Activated CD4-positive, alpha-beta memory T cell treated with anti-CD3 and anti-CD28 coated beads, Interleukin-2, amount 10 ng/mL, durations not matched to agents 7 days and 5 days (primary cell): ENCODE results near the gene MXI1. TPM values are rescaled to one million over a fixed set of nuclear protein-coding genes. Genes with fewer than 3 reads are reported as not detected.

Experiments
- CTCF ChIA-PET: fragments of 350-600 bp; sonication (Branson Sonifier 250); formaldehyde crosslinking; loops from one replicate; lab custom pipeline; 2021; ENCODE audit warnings: antibody characterized with exemption, inconsistent platforms; lab: Charles Lee
- POLR2A ChIA-PET: fragments of 350-600 bp; sonication (Branson Sonifier 250); formaldehyde crosslinking; loops from one replicate; lab custom pipeline; 2021; ENCODE audit warnings: antibody characterized with exemption; lab: Charles Lee
- DNase-seq: peaks from one replicate; pipeline ENCODE4 v3.0.0-alpha.2; 2020
- H3K27ac Mint-ChIP-seq: one replicate; pipeline ENCODE4 v1.8.0; 2021; ENCODE audit warnings: mild to moderate bottlenecking, mixed read lengths
- H3K27me3 Mint-ChIP-seq: one replicate; pipeline ENCODE4 v1.8.0; 2021; ENCODE audit warnings: mixed read lengths
- H3K36me3 Mint-ChIP-seq: one replicate; pipeline ENCODE4 v1.8.0; 2021; ENCODE audit warnings: low read depth, mixed read lengths
- H3K4me1 Mint-ChIP-seq: one replicate; pipeline ENCODE4 v1.8.0; 2021; ENCODE audit warnings: mixed read lengths
- H3K4me3 Mint-ChIP-seq: one replicate; pipeline ENCODE4 v1.8.0; 2021; ENCODE audit warnings: mild to moderate bottlenecking, mixed read lengths
- H3K9me3 Mint-ChIP-seq: one replicate; pipeline ENCODE4 v1.8.0; 2021; ENCODE audit warnings: mixed read lengths
- total RNA-seq, 2 experiments: library from RNA; stranded (reverse); gene quantifications; one replicate each; pipeline ENCODE4 v1.2.3, GENCODE V29; 2021

Gene MXI1
- total RNA-seq, 2 experiments from 2014 or later = 74.2 to 75.4 TPM

DNA sequence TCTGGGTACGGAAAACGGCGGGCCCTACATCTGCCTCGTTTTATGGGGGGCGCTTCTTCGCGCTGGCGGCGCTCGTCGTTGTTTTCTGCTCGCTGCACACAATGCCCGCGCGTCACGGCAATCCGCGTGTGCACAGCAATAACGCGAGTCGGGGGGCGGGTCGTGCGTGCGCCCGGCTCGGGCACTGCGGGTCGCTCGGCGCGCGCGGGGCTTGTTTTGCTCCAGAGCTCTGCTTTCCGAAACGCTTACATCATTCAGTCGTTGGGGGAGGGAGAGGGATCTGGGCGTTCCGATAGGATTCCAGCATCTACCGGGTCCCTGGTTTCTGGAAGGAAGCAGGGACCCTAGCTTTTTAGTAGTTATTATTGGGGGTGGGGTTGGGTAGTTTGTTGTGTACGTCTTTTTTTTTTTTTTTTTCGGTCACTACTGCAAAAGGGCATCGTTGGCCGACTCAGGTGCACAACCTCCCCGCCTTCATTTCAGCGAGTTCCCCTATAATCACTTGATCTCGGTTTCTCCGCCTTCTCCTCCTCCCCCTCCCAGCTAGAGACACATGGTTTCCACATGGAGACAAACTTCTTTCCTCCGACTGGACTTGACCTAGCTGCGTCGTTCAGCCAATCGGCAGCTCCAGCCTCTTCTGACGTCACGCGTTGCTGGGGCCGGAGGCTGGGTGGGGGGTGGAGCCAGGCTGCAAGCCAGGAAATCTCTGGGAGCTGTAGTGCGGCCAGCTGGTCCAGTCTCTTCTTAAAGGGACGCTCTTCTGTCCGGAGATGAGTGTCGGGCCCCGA is 3.5 kb downstream of the MXI1 start:
- ChIA-PET CTCF (interaction anchor here (0.7 to 10.9 kb wide), 13 partner anchors 8 to 359 kb away, joined by 3 to 179 read pairs (median 6); no protein-coding TSS in a partner anchor), POLR2A (interaction anchor here (0.6 to 10.0 kb wide), 20 partner anchors 11 to 293 kb away, joined by 3 to 222 read pairs (median 7); partner anchors contain the start of genes SMNDC1 and XPNPEP1)
- no peaks in the 10 kb centered on the region for H3K9me3 Mint-ChIP-seq
- H3K27me3 Mint-ChIP-seq = peaks cover 6% of the 10 kb centered on the region
- peaks cover 57% of the 10 kb centered on the region for H3K4me1 Mint-ChIP-seq
- DNase-seq = peak; percentile 94
- peak overlapping the region; percentile 87 for H3K4me3 Mint-ChIP-seq
- peak overlapping the region; percentile 95 for H3K27ac Mint-ChIP-seq
- H3K36me3 Mint-ChIP-seq = peaks cover 28% of the 10 kb centered on the region

GRCh38 chr10:110211465-110211843 is 4.0 kb downstream of the MXI1 start:
- no peak for DNase-seq
- peak overlapping the region; percentile 87 for H3K4me3 Mint-ChIP-seq
- peaks cover 58% of the 10 kb centered on the region for H3K4me1 Mint-ChIP-seq
- H3K36me3 Mint-ChIP-seq = peaks cover 32% of the 10 kb centered on the region
- CTCF ChIA-PET = interaction anchor here (0.7 to 10.9 kb wide), 14 partner anchors 9 to 359 kb away, joined by 3 to 179 read pairs (median 6); no protein-coding TSS in a partner anchor
- POLR2A ChIA-PET = interaction anchor here (0.8 to 10.0 kb wide), 18 partner anchors 11 to 292 kb away, joined by 3 to 222 read pairs (median 6); partner anchors contain the start of genes ADD3 and XPNPEP1
- peaks cover 3% of the 10 kb centered on the region for H3K27me3 Mint-ChIP-seq
- no peaks in the 10 kb centered on the region for H3K9me3 Mint-ChIP-seq
- peak overlapping the region; percentile 95 for H3K27ac Mint-ChIP-seq

DNA sequence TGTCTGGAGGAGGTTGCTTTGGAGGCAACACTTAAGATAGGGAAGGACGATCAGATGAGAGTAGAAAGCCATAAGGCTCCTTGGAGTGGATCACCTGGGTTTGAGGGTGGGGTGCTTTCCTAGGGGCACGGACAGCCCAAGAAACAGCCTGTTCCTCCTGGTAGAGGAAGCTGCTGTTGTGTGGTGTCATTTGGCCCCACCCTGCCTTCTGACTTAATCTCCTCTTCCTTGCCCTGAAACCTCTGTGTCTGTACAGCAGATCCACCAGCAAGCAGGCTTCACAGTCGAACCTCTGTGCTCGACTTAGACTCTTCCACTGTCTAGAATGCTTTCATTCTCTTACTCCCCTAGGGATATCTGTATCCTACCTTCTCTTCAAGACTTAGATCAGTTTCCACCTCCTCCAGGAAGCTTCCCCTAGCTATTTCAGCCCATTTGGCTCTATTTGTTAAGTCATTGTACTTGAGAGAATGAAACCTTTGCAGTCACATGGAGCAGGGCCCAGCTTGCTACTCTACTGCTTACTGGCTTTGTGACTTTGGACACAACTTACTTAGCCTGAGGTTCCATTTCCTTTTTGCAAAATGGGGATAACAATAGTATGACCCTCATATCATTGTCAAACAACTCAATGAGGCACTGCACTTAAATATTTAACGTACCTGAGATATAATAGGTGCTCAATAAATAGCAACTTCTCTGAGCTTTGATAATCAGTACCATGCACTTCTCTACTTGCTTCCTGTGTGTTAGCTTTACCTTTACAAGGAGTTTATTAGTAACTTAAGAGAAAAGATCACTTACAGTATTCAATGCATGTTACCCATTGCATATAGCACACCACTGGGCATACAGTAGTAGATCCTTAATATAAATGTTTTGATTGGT is 5.0 kb downstream of the MXI1 start:
- peak overlapping the region; percentile 95 for H3K27ac Mint-ChIP-seq
- H3K27me3 Mint-ChIP-seq = no peaks in the 10 kb centered on the region
- ChIA-PET CTCF (interaction anchor here (1.2 to 10.9 kb wide), 7 partner anchors 9 to 328 kb away, joined by 3 to 179 read pairs (median 4); no protein-coding TSS in a partner anchor), POLR2A (interaction anchor here (0.8 to 10.0 kb wide), 17 partner anchors 10 to 706 kb away, joined by 3 to 222 read pairs (median 7); partner anchors contain the start of genes ADD3 and BBIP1)
- peak; percentile 75 for DNase-seq
- peaks cover 35% of the 10 kb centered on the region for H3K36me3 Mint-ChIP-seq
- no peaks in the 10 kb centered on the region for H3K9me3 Mint-ChIP-seq
- H3K4me3 Mint-ChIP-seq = peak overlapping the region; percentile 87
- peaks cover 54% of the 10 kb centered on the region for H3K4me1 Mint-ChIP-seq

DNA sequence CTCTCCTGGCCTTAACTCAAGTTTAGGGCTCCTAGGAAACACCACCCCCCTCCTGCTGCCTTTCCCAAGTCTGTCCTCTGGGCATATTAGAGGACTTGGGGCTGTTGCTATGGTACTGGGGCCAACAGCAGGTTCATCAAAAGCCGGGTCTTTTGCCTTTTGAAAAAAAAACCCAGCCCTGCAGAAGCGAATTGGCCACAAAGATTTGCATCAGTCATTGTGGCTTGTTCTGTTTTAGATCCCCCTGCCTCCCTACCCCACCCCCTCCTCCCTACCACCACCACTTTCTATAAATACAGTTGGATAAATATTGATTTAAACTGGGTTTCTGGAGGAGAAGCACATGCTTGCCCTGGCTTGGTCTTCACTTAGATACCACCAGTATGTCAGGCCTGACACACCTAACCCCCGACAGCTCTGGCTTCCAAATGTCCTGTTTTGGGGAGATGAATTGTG is 7.0 kb downstream of the MXI1 start:
- DNase-seq = no peak
- CTCF ChIA-PET = interaction anchor here (1.2 to 10.9 kb wide), 3 partner anchors 7 to 330 kb away, joined by 4 to 179 read pairs (median 6); no protein-coding TSS in a partner anchor

GRCh38 chr10:110215286-110216170 is 8.1 kb downstream of the MXI1 start:
- Mint-ChIP-seq H3K36me3 (peaks cover 31% of the 10 kb centered on the region), H3K4me3 (no peak overlapping the region), H3K9me3 (no peaks in the 10 kb centered on the region), H3K27me3 (no peaks in the 10 kb centered on the region), H3K4me1 (peaks cover 76% of the 10 kb centered on the region), H3K27ac (no peak overlapping the region)
- ChIA-PET POLR2A (interaction anchor here (0.7 to 1.0 kb wide), 3 partner anchors 10 to 75 kb away, joined by 3 to 4 read pairs (median 3); no protein-coding TSS in a partner anchor), CTCF (interaction anchor here (0.6 to 10.9 kb wide), 3 partner anchors 6 to 70 kb away, joined by 3 to 179 read pairs (median 3); no protein-coding TSS in a partner anchor)
- no peak for DNase-seq

More for the DNA sequence above, 7.0 kb downstream of the MXI1 start:
- peaks cover 67% of the 10 kb centered on the region for H3K4me1 Mint-ChIP-seq
- POLR2A ChIA-PET = interaction anchor here (0.7 to 10.0 kb wide), 3 partner anchors 8 to 57 kb away, joined by 3 to 222 read pairs (median 14); no protein-coding TSS in a partner anchor
- no peak overlapping the region for H3K27ac Mint-ChIP-seq
- no peaks in the 10 kb centered on the region for H3K9me3 Mint-ChIP-seq
- H3K4me3 Mint-ChIP-seq = no peak overlapping the region
- H3K36me3 Mint-ChIP-seq = peaks cover 35% of the 10 kb centered on the region
- H3K27me3 Mint-ChIP-seq = no peaks in the 10 kb centered on the region

DNA sequence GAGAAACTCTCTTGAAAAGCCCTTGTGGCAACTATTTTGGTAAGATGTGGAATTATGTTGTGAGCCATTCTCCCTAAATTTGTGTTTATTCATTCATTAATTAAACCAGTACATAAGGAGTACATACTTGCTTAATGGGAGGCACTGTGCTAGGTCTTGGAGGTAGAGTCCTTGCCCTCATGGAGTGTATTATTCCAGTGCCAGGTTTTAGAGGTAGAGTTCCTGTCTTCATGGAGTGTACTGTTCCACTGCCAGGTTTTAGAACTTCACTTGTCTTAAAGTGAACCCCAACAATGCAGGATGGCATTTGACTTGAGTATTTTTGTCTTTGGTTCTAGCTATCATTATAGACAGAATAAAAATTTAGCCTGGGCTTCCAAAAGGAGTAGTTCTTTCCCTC is 8.8 kb downstream of the MXI1 start:
- H3K9me3 Mint-ChIP-seq = no peaks in the 10 kb centered on the region
- CTCF ChIA-PET = interaction anchor here (0.6 to 10.1 kb wide), 2 partner anchors 6 to 50 kb away, joined by 3 to 179 read pairs; partner anchors contain the start of gene MXI1
- H3K27ac Mint-ChIP-seq = no peak overlapping the region
- H3K4me1 Mint-ChIP-seq = peaks cover 84% of the 10 kb centered on the region
- no peaks in the 10 kb centered on the region for H3K27me3 Mint-ChIP-seq
- POLR2A ChIA-PET = interaction anchor here (1.0 kb wide), 2 partner anchors 11 to 75 kb away, joined by 3 to 4 read pairs; no protein-coding TSS in a partner anchor
- DNase-seq = no peak
- H3K36me3 Mint-ChIP-seq = peaks cover 29% of the 10 kb centered on the region
- no peak overlapping the region for H3K4me3 Mint-ChIP-seq

DNA sequence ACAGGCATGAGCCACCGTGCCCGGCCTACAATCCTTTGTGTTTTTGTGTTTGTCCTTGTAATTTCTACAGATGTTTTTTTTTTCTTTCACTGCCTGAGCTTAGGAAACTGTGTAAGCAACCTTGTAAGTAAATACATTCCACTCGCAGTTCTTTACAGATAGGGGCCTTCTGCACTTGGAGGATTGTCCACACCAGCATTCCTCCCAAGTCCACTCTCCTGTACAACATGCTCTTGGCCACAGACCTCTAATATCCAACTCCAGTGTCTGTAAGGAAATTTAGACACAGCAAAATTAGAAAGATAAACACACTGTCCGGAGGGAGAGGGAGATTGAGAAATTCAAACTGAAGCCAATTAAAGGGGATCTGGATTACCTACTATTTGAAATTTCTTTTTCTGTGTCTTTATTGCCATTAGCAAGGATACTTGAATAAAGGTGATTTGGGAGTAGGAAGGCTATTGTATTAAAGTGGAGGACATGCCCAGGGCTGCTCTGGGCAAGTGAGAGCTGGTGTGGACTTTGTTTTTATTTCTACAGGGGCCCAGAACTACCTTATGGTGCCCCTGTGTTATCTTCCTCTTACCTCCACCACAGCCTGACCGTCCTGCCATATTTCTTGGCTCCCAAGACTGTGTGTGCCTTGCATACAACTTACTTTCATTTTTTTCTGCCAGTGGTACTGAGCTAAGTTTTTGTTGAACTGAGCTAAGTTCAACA is 9.7 kb downstream of the MXI1 start:
- H3K36me3 Mint-ChIP-seq = peaks cover 29% of the 10 kb centered on the region
- H3K27me3 Mint-ChIP-seq = no peaks in the 10 kb centered on the region
- ChIA-PET POLR2A (interaction anchor here (0.6 to 1.0 kb wide), 3 partner anchors 9 to 76 kb away, joined by 3 read pairs; no protein-coding TSS in a partner anchor), CTCF (interaction anchor here (1.1 to 10.1 kb wide), 2 partner anchors 7 to 79 kb away, joined by 3 to 179 read pairs; partner anchors contain the start of gene MXI1)
- no peak overlapping the region for H3K27ac Mint-ChIP-seq
- H3K4me1 Mint-ChIP-seq = peaks cover 84% of the 10 kb centered on the region
- no peaks in the 10 kb centered on the region for H3K9me3 Mint-ChIP-seq
- no peak overlapping the region for H3K4me3 Mint-ChIP-seq
- no peak for DNase-seq

DNA sequence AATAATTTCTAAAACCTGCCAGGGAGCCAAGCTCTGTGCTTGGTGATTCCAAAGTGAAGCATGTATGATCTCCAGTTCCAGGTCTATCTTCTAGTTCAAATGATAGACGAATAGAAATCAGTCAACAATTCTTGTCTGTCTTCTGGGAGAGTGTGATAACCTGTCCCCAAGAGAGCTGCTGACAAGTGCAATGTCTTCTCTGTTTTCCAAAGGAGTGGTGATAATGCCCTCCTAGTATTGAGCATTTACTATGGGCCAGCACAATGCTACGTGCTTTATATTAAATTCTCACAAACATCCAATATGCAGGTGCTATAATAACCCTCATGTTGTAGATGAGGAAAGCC is 10.2 kb downstream of the MXI1 start:
- Mint-ChIP-seq H3K4me3 (no peak overlapping the region), H3K27ac (no peak overlapping the region), H3K4me1 (peaks cover 84% of the 10 kb centered on the region), H3K27me3 (no peaks in the 10 kb centered on the region), H3K9me3 (no peaks in the 10 kb centered on the region), H3K36me3 (peaks cover 29% of the 10 kb centered on the region)
- no peak for DNase-seq
- ChIA-PET POLR2A (interaction anchor here (0.6 kb wide), 1 partner anchor 10 kb away, joined by 3 read pairs; no protein-coding TSS in a partner anchor), CTCF (interaction anchor here (1.1 to 10.1 kb wide), 2 partner anchors 7 to 80 kb away, joined by 3 to 179 read pairs; partner anchors contain the start of gene MXI1)

DNA sequence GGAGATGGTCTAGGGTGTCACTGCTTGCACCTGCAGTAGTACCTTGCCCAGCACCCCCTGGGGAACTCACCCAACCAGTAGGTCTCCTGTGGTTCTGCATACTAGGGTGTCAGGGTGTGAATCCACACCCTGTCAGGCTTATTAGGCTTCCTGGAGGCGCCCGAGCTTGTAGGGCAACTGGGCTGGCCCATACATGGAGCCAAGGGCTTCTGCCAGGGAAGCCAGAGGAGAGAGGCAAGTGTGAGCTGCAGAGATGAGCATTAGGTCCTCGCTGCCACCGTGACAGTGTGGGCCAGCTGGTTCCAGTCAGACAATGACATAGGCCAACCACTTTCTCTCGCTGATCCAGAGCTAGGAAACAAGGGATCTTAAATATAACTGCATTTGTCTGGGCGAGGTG is 11.2 kb downstream of the MXI1 start:
- Mint-ChIP-seq H3K4me3 (no peak overlapping the region), H3K36me3 (peaks cover 22% of the 10 kb centered on the region), H3K9me3 (no peaks in the 10 kb centered on the region), H3K27me3 (no peaks in the 10 kb centered on the region), H3K27ac (no peak overlapping the region), H3K4me1 (peaks cover 82% of the 10 kb centered on the region)
- ChIA-PET POLR2A (interaction anchor here (0.7 to 9.1 kb wide), 3 partner anchors 9 to 86 kb away, joined by 3 to 222 read pairs (median 6); partner anchors contain the start of genes MXI1 and SMNDC1), CTCF (interaction anchor here (1.5 to 10.1 kb wide), 4 partner anchors 8 to 80 kb away, joined by 4 to 179 read pairs (median 19); partner anchors contain the start of gene MXI1)
- no peak for DNase-seq

DNA sequence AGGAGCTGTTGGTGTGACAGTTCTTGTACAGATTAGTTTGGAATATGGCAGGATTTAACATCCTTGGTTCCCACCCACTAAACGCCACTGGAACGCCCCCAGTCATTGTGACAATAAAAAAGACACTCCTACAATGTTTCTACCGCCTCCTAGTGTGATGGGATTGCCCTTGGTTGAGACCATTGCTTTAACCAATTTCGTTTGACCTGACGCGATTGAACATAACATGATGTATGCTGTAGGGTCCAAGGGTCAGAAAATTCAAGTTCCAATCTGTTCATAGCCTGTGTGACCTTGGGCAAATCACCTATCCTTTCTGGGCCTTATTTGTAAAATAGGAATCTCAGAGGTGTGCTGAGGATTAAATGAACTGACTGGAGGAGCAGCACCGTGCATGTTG is 12.5 kb downstream of the MXI1 start:
- no peak overlapping the region for H3K4me3 Mint-ChIP-seq
- CTCF ChIA-PET = interaction anchor here (1.5 to 10.1 kb wide), 4 partner anchors 10 to 81 kb away, joined by 4 to 179 read pairs (median 19); partner anchors contain the start of gene MXI1
- H3K36me3 Mint-ChIP-seq = peaks cover 17% of the 10 kb centered on the region
- no peak for DNase-seq
- H3K4me1 Mint-ChIP-seq = peaks cover 79% of the 10 kb centered on the region
- no peaks in the 10 kb centered on the region for H3K27me3 Mint-ChIP-seq
- no peak overlapping the region for H3K27ac Mint-ChIP-seq
- POLR2A ChIA-PET = interaction anchor here (0.7 to 9.1 kb wide), 6 partner anchors 9 to 91 kb away, joined by 3 to 222 read pairs (median 4); partner anchors contain the start of genes MXI1 and SMNDC1
- H3K9me3 Mint-ChIP-seq = no peaks in the 10 kb centered on the region
